ENCODE data around the gene PIAS2. TPM values are rescaled to one million over a fixed set of nuclear protein-coding genes. Genes with fewer than 3 reads are reported as not detected.

The PIAS2 gene
- polyA plus RNA-seq, 4 donors = 2.5 to 11.9 (median 4.4) TPM

DNA sequence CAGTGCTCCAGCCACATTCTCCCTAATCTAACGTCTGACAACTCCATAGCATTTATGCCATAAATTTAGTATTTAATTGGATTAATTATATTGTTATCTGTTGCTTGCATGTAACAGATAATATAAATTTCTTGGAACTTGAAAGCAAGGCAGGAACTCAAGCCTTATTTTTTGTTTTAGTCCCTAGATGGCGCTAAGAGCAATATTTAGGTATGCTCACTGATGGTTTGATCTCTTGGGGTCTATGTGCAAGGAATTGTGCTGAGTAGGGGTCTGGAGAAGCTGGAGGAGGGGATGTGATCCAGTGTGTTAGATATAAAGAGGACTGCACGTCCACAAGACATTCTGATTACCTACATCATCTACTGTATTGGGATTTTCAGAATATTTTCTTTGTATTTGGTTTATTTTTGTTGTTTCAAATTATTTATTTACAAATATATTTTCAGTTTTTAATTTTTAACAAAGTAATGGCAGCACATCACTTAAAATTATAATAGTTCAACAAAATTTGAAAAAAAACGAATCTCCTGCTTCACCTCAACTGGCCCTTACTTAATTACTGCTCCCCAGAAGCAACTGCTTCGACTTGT, 32.9 kb upstream of the PIAS2 start:
- H3K9me3 ChIP-seq (ENCODE audit: control insufficient read depth in 2 of 2, insufficient read depth in 1 of 2, low read depth in 1 of 2, low read length in 1 of 2) = no peaks in the 10 kb centered on the region
- H3K27ac ChIP-seq (ENCODE audit: low read depth in 1 of 3, low read length in 2 of 3) = no peak overlapping the region
- WGBS, 3 donors = 50 to 54% (median 51%) methylated on average over 5 of the region's 5 CpGs
- H3K4me1 ChIP-seq (ENCODE audit: control insufficient read depth in 3 of 3, insufficient read depth in 2 of 3, low read depth in 1 of 3, low read length in 2 of 3) = no peaks in the 10 kb centered on the region
- DNase-seq = no peak
- no peak for FAIRE-seq
- peaks cover 0 to 11% (median 0%) of the 10 kb centered on the region in 3 donors for H3K27me3 ChIP-seq (ENCODE audit: control insufficient read depth in 3 of 3, insufficient read depth in 3 of 3, low read length in 3 of 3)
- H3K36me3 ChIP-seq (ENCODE audit: control insufficient read depth in 3 of 3, insufficient read depth in 2 of 3, low read depth in 1 of 3, low read length in 3 of 3) = no peaks in the 10 kb centered on the region
- no peak overlapping the region for H3K4me3 ChIP-seq (ENCODE audit: low read depth in 1 of 3, low read length in 3 of 3)

DNA sequence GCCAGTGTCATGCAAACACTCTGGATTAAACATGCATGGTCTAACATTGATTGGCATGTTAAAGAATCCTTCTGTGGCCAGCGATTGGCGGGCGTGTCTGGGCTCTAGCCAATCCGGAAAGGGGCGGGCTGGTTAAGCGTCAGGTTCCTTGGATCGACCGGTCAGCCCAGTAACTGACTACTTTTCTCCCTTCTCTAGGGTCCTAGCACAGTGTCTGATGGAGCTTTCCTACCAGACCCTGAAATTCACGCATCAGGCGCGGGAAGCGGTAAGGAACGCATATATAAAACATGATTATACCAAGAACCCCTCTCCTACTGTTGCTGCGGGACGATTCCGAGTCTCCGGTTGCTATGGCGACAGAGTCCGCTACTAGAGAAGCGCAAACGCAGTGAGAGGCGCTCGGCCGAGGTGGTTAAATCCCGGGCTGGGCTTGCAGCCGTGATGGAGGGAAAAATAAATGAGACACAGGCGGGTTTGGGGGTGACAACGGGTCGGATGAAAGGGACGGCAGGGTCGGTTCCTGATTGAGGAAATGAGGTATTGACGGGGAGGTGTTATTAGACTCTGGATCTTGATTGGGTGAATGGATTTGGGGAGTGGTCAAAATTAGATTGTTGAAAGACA, 29.5 kb upstream of the PIAS2 start:
- DNase-seq (peak; percentile 55 to 66), FAIRE-seq (no peak)
- H3K27ac ChIP-seq (ENCODE audit: low read depth in 1 of 3, low read length in 2 of 3) = no peak overlapping the region
- H3K4me3 ChIP-seq (ENCODE audit: low read depth in 1 of 3, low read length in 3 of 3) = peak overlapping the region; percentile 31 to 51 (median 37)
- H3K4me1 ChIP-seq (ENCODE audit: control insufficient read depth in 3 of 3, insufficient read depth in 2 of 3, low read depth in 1 of 3, low read length in 2 of 3) = no peaks in the 10 kb centered on the region
- peaks cover 0 to 11% (median 0%) of the 10 kb centered on the region in 3 donors for H3K27me3 ChIP-seq (ENCODE audit: control insufficient read depth in 3 of 3, insufficient read depth in 3 of 3, low read length in 3 of 3)
- H3K36me3 ChIP-seq (ENCODE audit: control insufficient read depth in 3 of 3, insufficient read depth in 2 of 3, low read depth in 1 of 3, low read length in 3 of 3) = no peaks in the 10 kb centered on the region
- no peaks in the 10 kb centered on the region for H3K9me3 ChIP-seq (ENCODE audit: control insufficient read depth in 2 of 2, insufficient read depth in 1 of 2, low read depth in 1 of 2, low read length in 1 of 2)
- 1 to 4% (median 3%) methylated on average over 32 of the region's 32 CpGs for WGBS, 3 donors

DNA sequence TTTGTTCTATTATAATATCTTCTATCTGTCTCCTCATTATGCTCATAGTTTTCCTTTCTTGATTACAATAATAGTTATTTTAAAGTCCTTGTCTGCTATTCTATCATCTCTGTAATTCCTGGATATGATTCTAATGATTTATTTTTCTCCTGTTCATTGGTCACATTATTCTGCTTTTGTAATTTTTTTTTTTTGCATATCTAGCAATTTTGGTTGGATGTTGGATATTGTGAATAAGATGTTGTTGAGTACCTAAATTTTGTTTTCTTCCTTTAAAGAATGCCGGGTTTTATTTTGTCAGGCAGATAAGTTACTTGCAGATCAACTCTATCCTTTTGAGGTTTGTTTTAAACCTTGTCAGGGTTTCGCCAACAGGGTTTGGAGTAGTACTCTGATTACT, 25.3 kb upstream of the PIAS2 start:
- Histone ChIP-seq H3K27ac (ENCODE audit: low read depth in 1 of 3, low read length in 2 of 3) (no peak overlapping the region), H3K4me3 (ENCODE audit: low read depth in 1 of 3, low read length in 3 of 3) (no peak overlapping the region), H3K36me3 (ENCODE audit: control insufficient read depth in 3 of 3, insufficient read depth in 2 of 3, low read depth in 1 of 3, low read length in 3 of 3) (no peaks in the 10 kb centered on the region), H3K9me3 (ENCODE audit: control insufficient read depth in 2 of 2, insufficient read depth in 1 of 2, low read depth in 1 of 2, low read length in 1 of 2) (no peaks in the 10 kb centered on the region), H3K4me1 (ENCODE audit: control insufficient read depth in 3 of 3, insufficient read depth in 2 of 3, low read depth in 1 of 3, low read length in 2 of 3) (no peaks in the 10 kb centered on the region), H3K27me3 (ENCODE audit: control insufficient read depth in 3 of 3, insufficient read depth in 3 of 3, low read length in 3 of 3) (peaks cover 0 to 11% (median 0%) of the 10 kb centered on the region in 3 donors)
- 95% methylated on average over 2 of the region's 2 CpGs for whole genome bisulfite sequencing, 3 donors
- FAIRE-seq (no peak), DNase-seq (no peak)

DNA sequence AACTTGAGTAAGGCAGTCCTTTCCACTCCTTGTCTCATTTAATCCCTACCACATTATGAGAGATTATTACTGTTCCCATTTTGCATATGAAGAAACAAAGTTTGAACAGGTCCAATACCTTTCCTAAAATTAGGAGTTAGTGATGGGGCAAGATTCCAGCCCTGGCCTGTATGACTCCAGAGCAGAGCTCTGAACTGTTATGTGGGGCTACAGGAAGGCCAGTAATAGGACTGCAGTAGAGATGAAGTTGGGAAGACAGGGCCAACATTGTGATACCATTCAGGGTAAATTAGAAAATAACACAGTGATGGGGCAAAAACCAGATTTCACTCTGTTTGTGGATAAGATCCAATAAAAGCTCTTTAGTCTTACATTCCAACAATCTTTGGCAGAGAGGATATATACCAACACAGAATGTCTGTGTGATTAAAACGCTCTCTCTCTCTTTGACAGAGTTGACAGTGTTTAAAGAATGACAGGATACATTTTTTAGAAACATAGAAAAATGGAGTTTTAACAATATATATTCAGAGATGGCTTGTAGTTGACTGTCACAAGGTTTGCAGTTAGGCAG, 22.8 kb upstream of the PIAS2 start:
- Histone ChIP-seq H3K36me3 (ENCODE audit: control insufficient read depth in 3 of 3, insufficient read depth in 2 of 3, low read depth in 1 of 3, low read length in 3 of 3) (no peaks in the 10 kb centered on the region), H3K9me3 (ENCODE audit: control insufficient read depth in 2 of 2, insufficient read depth in 1 of 2, low read depth in 1 of 2, low read length in 1 of 2) (no peaks in the 10 kb centered on the region), H3K27me3 (ENCODE audit: control insufficient read depth in 3 of 3, insufficient read depth in 3 of 3, low read length in 3 of 3) (no peaks in the 10 kb centered on the region), H3K4me3 (ENCODE audit: low read depth in 1 of 3, low read length in 3 of 3) (no peak overlapping the region), H3K27ac (ENCODE audit: low read depth in 1 of 3, low read length in 2 of 3) (no peak overlapping the region), H3K4me1 (ENCODE audit: control insufficient read depth in 3 of 3, insufficient read depth in 2 of 3, low read depth in 1 of 3, low read length in 2 of 3) (no peaks in the 10 kb centered on the region)
- 69 to 80% (median 69%) methylated on average over 1 of the region's 1 CpG for WGBS, 3 donors
- FAIRE-seq (no peak), DNase-seq (no peak)

DNA sequence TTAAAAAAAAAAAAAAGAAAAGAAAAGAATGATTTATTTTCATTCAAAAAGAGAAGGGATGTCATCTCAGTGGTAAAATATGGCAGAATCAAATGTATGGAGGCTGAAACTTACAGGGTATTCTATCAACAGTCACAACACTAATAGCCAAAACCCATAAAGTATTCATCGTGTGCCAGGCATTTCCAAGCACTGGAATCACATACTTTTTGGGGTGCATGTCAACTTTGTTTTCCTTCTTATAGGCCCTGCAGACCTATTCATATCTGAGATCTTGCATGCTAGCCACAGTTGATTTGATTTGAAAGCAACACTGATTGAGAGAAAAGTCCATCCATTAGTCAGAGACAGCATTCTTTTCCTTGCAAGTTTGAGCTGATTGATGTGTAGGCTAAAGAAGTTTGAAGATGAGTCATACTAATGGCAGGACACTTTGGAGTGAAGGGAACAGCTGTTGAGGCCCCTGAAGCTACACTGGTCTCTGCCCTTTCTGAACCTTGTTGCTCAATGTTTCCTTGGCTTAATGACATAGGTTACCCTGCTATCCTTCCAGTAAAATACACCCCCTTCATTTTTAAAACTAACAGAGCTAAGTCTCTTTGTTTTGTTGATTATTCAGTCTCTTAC, 22.1 kb upstream of the PIAS2 start:
- no peak overlapping the region for H3K27ac ChIP-seq (ENCODE audit: low read depth in 1 of 3, low read length in 2 of 3)
- DNase-seq = peak in 1 of 2 donors; percentile 18
- no peaks in the 10 kb centered on the region for H3K27me3 ChIP-seq (ENCODE audit: control insufficient read depth in 3 of 3, insufficient read depth in 3 of 3, low read length in 3 of 3)
- no peaks in the 10 kb centered on the region for H3K4me1 ChIP-seq (ENCODE audit: control insufficient read depth in 3 of 3, insufficient read depth in 2 of 3, low read depth in 1 of 3, low read length in 2 of 3)
- FAIRE-seq = no peak
- H3K9me3 ChIP-seq (ENCODE audit: control insufficient read depth in 2 of 2, insufficient read depth in 1 of 2, low read depth in 1 of 2, low read length in 1 of 2) = no peaks in the 10 kb centered on the region
- no peak overlapping the region for H3K4me3 ChIP-seq (ENCODE audit: low read depth in 1 of 3, low read length in 3 of 3)
- 80 to 100% (median 86%) methylated on average over 1 of the region's 1 CpG for WGBS, 3 donors
- no peaks in the 10 kb centered on the region for H3K36me3 ChIP-seq (ENCODE audit: control insufficient read depth in 3 of 3, insufficient read depth in 2 of 3, low read depth in 1 of 3, low read length in 3 of 3)

DNA sequence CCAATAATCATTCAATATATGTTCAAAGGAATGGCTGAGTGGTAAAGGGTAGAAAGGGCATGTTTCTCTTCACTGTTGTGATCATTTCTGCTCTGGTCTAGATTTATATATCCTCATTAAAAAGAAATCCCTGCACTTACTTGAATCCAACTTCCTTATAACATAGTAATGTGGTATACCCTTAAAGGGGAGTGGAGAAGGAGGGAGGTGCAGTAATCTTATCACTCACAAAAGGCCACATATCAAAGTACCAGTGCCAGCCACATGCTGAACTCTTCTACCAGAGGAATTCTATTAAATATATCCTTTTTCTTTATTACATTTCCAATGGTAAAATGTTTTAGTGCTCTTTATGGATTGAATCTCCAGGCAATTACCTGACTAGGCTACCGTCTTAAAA, 3.3 kb upstream of the PIAS2 start:
- Histone ChIP-seq H3K4me3 (ENCODE audit: low read depth in 1 of 3, low read length in 3 of 3) (no peak overlapping the region), H3K27ac (ENCODE audit: low read depth in 1 of 3, low read length in 2 of 3) (no peak overlapping the region), H3K4me1 (ENCODE audit: control insufficient read depth in 3 of 3, insufficient read depth in 2 of 3, low read depth in 1 of 3, low read length in 2 of 3) (peaks cover 0 to 3% (median 2%) of the 10 kb centered on the region in 3 donors), H3K9me3 (ENCODE audit: control insufficient read depth in 2 of 2, insufficient read depth in 1 of 2, low read depth in 1 of 2, low read length in 1 of 2) (no peaks in the 10 kb centered on the region), H3K27me3 (ENCODE audit: control insufficient read depth in 3 of 3, insufficient read depth in 3 of 3, low read length in 3 of 3) (no peaks in the 10 kb centered on the region), H3K36me3 (ENCODE audit: control insufficient read depth in 3 of 3, insufficient read depth in 2 of 3, low read depth in 1 of 3, low read length in 3 of 3) (no peaks in the 10 kb centered on the region)
- 92 to 97% (median 93%) methylated on average over 1 of the region's 1 CpG for WGBS, 3 donors
- peak in 1 of 2 donors; percentile 46 for DNase-seq
- no peak for FAIRE-seq

DNA sequence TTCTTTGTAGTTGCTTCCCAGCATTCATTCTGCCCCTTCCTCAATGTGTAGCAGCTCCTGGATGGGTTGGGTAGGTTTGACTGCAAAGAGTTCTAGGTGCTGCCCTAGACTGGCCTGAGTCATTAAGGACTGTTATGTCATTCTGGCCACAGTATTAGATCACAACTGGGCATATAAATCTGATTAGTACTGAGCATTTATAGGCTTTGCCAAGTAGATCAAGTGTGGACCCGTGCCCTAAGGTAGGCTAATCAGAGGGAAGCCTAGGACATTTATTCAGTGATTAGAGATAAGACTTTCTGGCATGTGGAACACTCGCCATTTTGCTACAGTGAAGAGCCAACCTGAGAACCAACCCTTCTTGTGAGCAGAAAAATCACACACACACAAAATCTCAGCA, 2.8 kb upstream of the PIAS2 start:
- WGBS, 3 donors = 21 to 75% (median 47%) methylated on average over 2 of the region's 2 CpGs

DNA sequence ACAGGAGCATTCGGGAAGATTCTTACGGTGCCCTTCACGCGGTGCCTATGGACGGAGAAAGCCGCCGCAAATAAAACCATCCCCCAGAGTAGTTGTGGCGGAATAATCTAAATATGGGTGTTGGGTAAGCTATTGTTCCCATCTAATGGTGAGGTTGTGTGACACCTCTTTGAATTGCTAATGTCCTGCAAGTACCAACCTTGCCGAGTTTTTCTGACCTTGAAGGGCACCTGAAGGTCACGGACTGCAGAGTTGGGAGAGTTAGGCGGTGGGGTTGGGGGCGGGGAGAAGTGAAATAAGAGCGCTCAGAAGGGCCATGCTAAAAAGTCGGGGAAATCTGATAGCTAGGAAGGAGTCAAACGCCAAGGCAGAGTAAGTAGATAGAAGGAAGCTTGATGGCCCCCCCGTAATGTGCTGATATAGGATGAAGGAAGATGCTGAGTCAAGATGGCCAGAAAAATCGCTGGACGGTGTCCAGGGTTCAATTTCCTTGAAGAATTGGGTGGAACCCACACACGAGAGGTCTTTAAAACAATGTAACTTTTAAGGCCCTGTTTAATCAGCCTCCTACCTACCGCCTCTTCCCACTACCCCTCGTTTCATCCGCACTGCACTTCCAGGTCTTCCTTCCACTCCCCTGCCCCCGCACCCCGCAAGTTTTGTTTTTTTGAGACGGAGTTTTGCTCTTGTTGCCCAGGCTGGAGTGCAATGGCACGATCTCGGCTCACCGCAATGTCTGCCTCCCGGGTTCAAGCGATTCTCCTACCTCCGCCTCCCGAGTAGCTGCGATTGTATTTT, 695 bp upstream of the PIAS2 start:
- FAIRE-seq (no peak), DNase-seq (peak in 1 of 2 donors; percentile 20)
- Histone ChIP-seq H3K4me1 (ENCODE audit: control insufficient read depth in 3 of 3, insufficient read depth in 2 of 3, low read depth in 1 of 3, low read length in 2 of 3) (peaks cover 3 to 6% (median 3%) of the 10 kb centered on the region in 3 donors), H3K4me3 (ENCODE audit: low read depth in 1 of 3, low read length in 3 of 3) (peak overlapping the region; percentile 68 to 76 (median 72)), H3K27ac (ENCODE audit: low read depth in 1 of 3, low read length in 2 of 3) (peak overlapping the region; percentile 69 to 94 (median 85)), H3K9me3 (ENCODE audit: control insufficient read depth in 2 of 2, insufficient read depth in 1 of 2, low read depth in 1 of 2, low read length in 1 of 2) (no peaks in the 10 kb centered on the region), H3K36me3 (ENCODE audit: control insufficient read depth in 3 of 3, insufficient read depth in 2 of 3, low read depth in 1 of 3, low read length in 3 of 3) (no peaks in the 10 kb centered on the region), H3K27me3 (ENCODE audit: control insufficient read depth in 3 of 3, insufficient read depth in 3 of 3, low read length in 3 of 3) (no peaks in the 10 kb centered on the region)
- 33 to 56% (median 54%) methylated on average over 33 of the region's 33 CpGs for WGBS, 3 donors

More for the DNA sequence above, 2.8 kb upstream of the PIAS2 start:
- no peak overlapping the region for H3K4me3 ChIP-seq (ENCODE audit: low read depth in 1 of 3, low read length in 3 of 3)
- no peaks in the 10 kb centered on the region for H3K9me3 ChIP-seq (ENCODE audit: control insufficient read depth in 2 of 2, insufficient read depth in 1 of 2, low read depth in 1 of 2, low read length in 1 of 2)
- H3K36me3 ChIP-seq (ENCODE audit: control insufficient read depth in 3 of 3, insufficient read depth in 2 of 3, low read depth in 1 of 3, low read length in 3 of 3) = no peaks in the 10 kb centered on the region
- DNase-seq (peak in 1 of 2 donors; percentile 68), FAIRE-seq (no peak)
- H3K27ac ChIP-seq (ENCODE audit: low read depth in 1 of 3, low read length in 2 of 3) = no peak overlapping the region
- H3K27me3 ChIP-seq (ENCODE audit: control insufficient read depth in 3 of 3, insufficient read depth in 3 of 3, low read length in 3 of 3) = no peaks in the 10 kb centered on the region
- peaks cover 3 to 6% (median 3%) of the 10 kb centered on the region in 3 donors for H3K4me1 ChIP-seq (ENCODE audit: control insufficient read depth in 3 of 3, insufficient read depth in 2 of 3, low read depth in 1 of 3, low read length in 2 of 3)
